ENCODE data around the gene CDH23.

GRCh38 chr10:71543608-71544170, 147.0 kb downstream of the CDH23 start:
- TF ChIP-seq POLR2AphosphoS5 (IDR thresholded peaks at IDR 0.05; ENCODE audit: low read depth, low read length), result no peak
- no peak for TF ChIP-seq TAF1 (IDR thresholded peaks at IDR 0.05; ENCODE audit: borderline replicate concordance, insufficient read depth, low read length)
- TF ChIP-seq REST (IDR thresholded peaks at IDR 0.05; ENCODE audit: insufficient read depth in 1 of 2, low read depth in 2 of 2, low read length in 2 of 2), result no peak
